GM12865 (cell line): ENCODE measurements around the gene NCMAP.
A peak's percentile ranks its signal among the peaks of the same experiment; 100 is the strongest.

ENCODE experiments used
- DNase-seq: peaks from one replicate; pipeline ENCODE4 v3.0.0; 2010; ENCODE audit warnings: low read depth
- H3K4me3 ChIP-seq: 2 replicates; pipeline ENCODE4 v1.5.1; 2011; ENCODE audit warnings: mild to moderate bottlenecking, low read depth, low read length, control low read depth
- CTCF ChIP-seq: IDR thresholded peaks from 2 replicates; pipeline ENCODE4 v1.5.1; 2011; ENCODE audit warnings: low read length, control low read depth, low read depth, inconsistent platforms; ENCODE audit not compliant: insufficient read depth; ENCODE audit errors: missing control alignments

The NCMAP gene

GRCh38 chr1:24570265-24571125, 14.6 kb downstream of the NCMAP start:
- TF ChIP-seq CTCF: no peak
- no peak overlapping the region for H3K4me3 ChIP-seq
- DNase-seq: no peak

GRCh38 chr1:24572301-24572700, 16.4 kb downstream of the NCMAP start:
- no peak for TF ChIP-seq CTCF
- no peak for DNase-seq
- no peak overlapping the region for H3K4me3 ChIP-seq

GRCh38 chr1:24575905-24576587, 20.2 kb downstream of the NCMAP start:
- no peak for TF ChIP-seq CTCF
- no peak overlapping the region for H3K4me3 ChIP-seq
- no peak for DNase-seq

GRCh38 chr1:24578846-24579245, 23.0 kb downstream of the NCMAP start:
- TF ChIP-seq CTCF: no peak
- no peak for DNase-seq
- H3K4me3 ChIP-seq: no peak overlapping the region

- no peak overlapping the region for H3K4me3 ChIP-seq
- no peak for TF ChIP-seq CTCF
- DNase-seq: no peak
These were observed 24.9 kb downstream of the NCMAP start for GRCh38 chr1:24580756-24581155.

- TF ChIP-seq CTCF: no peak
- DNase-seq: peak; percentile 12
- H3K4me3 ChIP-seq: no peak overlapping the region
These were observed 28.3 kb downstream of the NCMAP start for GRCh38 chr1:24584171-24584647.
